ENCODE results near the gene PEX7. TPM values are rescaled to one million over a fixed set of nuclear protein-coding genes. Genes with fewer than 3 reads are reported as not detected.

The PEX7 gene
- polyA plus RNA-seq, 1 experiment, result 5.6 TPM

DNA sequence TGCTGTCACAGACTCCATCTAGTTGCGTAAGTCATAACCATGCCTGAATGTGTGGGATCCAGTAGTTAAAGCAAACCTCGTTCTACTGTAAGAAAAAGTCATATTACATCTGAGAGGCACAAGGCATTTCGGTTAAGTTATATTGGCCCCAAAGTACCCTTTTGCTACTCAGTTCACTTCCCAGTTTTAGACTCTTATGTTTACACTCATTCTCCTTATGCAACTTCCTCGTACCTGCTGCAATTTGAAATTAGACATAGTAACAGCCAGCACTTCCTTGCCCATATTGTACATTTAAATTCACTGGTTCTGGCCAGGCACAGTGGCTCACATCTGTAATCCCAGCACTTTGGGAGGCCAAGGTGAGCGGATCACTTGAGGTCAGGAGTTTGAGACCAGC lies 37.0 kb downstream of the PEX7 start:
- TF ChIP-seq, protein P1, sequence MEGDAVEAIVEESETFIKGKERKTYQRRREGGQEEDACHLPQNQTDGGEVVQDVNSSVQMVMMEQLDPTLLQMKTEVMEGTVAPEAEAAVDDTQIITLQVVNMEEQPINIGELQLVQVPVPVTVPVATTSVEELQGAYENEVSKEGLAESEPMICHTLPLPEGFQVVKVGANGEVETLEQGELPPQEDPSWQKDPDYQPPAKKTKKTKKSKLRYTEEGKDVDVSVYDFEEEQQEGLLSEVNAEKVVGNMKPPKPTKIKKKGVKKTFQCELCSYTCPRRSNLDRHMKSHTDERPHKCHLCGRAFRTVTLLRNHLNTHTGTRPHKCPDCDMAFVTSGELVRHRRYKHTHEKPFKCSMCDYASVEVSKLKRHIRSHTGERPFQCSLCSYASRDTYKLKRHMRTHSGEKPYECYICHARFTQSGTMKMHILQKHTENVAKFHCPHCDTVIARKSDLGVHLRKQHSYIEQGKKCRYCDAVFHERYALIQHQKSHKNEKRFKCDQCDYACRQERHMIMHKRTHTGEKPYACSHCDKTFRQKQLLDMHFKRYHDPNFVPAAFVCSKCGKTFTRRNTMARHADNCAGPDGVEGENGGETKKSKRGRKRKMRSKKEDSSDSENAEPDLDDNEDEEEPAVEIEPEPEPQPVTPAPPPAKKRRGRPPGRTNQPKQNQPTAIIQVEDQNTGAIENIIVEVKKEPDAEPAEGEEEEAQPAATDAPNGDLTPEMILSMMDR (IDR thresholded peaks at IDR 0.05; ENCODE audit: insufficient read depth, low read depth, low read length), result no peak
- Histone ChIP-seq H3K27me3 (ENCODE audit: control insufficient read depth, insufficient read depth, low read length) (no peaks in the 10 kb centered on the region), H3K36me3 (ENCODE audit: control insufficient read depth, insufficient read depth, low read length) (no peaks in the 10 kb centered on the region), H3K4me3 (ENCODE audit: low read depth, low read length) (no peak overlapping the region)
- CTCF ChIA-PET, result interaction anchor here (0.7 to 2.0 kb wide), 2 partner anchors 14 to 17 kb away, joined by 3 to 14 read pairs; no protein-coding TSS in a partner anchor
- DNase-seq (ENCODE audit: low read depth), result no peak
- POLR2A ChIA-PET, result no interaction called here

DNA sequence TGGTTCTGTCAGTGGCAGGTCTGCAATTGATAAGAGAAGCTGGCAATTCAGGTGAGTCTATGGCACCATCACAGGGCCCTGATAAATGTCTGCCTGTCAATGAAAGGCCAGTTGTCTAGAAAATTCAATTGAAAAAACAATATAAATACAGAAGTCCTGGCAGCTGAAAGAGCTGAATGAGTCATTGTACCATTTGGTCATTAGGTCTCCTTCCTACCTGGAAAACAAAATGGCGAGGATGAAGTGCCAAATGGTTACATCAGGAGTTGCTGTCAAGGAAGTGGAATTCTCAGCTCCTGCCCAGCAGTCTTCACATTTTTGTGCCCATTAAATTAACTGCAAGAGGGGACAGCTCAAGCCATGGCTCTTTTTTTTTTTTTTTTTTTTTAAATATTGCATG lies 37.7 kb downstream of the PEX7 start:
- no peaks in the 10 kb centered on the region for H3K27me3 ChIP-seq (ENCODE audit: control insufficient read depth, insufficient read depth, low read length)
- TF ChIP-seq, protein P1 (IDR thresholded peaks at IDR 0.05; ENCODE audit: insufficient read depth, low read depth, low read length), result no peak
- H3K36me3 ChIP-seq (ENCODE audit: control insufficient read depth, insufficient read depth, low read length), result no peaks in the 10 kb centered on the region
- DNase-seq (ENCODE audit: low read depth), result no peak
- CTCF ChIA-PET, result no interaction called here
- H3K4me3 ChIP-seq (ENCODE audit: low read depth, low read length), result no peak overlapping the region
- POLR2A ChIA-PET, result no interaction called here

GRCh38 chr6:136862662-136863061 lies 40.3 kb downstream of the PEX7 start:
- H3K36me3 ChIP-seq (ENCODE audit: control insufficient read depth, insufficient read depth, low read length), result no peaks in the 10 kb centered on the region
- H3K27me3 ChIP-seq (ENCODE audit: control insufficient read depth, insufficient read depth, low read length), result no peaks in the 10 kb centered on the region
- POLR2A ChIA-PET, result no interaction called here
- no peak overlapping the region for H3K4me3 ChIP-seq (ENCODE audit: low read depth, low read length)
- CTCF ChIA-PET, result interaction anchor here (1.4 to 1.9 kb wide), 2 partner anchors 8 to 17 kb away, joined by 3 to 6 read pairs; no protein-coding TSS in a partner anchor
- no peak for DNase-seq (ENCODE audit: low read depth)
- TF ChIP-seq, protein P1 (IDR thresholded peaks at IDR 0.05; ENCODE audit: insufficient read depth, low read depth, low read length), result no peak

DNA sequence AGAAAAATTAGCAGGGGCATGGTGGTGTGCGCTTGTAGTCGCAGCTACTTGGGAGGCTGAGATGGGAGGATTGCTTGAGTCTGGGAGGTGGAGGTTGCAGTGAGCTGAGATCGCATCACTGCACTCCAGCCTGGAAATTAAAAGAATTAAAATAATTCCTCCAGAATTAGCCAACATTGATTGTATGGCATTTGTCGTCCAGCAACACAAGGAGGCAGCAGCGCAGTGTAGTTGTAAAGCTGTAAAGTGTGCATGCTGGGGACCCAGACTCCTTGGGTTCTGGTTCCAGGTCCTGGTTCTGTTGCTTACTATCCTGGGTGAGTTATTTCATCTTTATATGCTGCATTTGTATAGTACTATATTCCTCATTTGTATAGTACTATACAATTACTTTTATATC lies 41.4 kb downstream of the PEX7 start:
- POLR2A ChIA-PET, result no interaction called here
- H3K27me3 ChIP-seq (ENCODE audit: control insufficient read depth, insufficient read depth, low read length), result no peaks in the 10 kb centered on the region
- no peak overlapping the region for H3K4me3 ChIP-seq (ENCODE audit: low read depth, low read length)
- no peaks in the 10 kb centered on the region for H3K36me3 ChIP-seq (ENCODE audit: control insufficient read depth, insufficient read depth, low read length)
- DNase-seq (ENCODE audit: low read depth), result no peak
- TF ChIP-seq, protein P1 (IDR thresholded peaks at IDR 0.05; ENCODE audit: insufficient read depth, low read depth, low read length), result no peak
- CTCF ChIA-PET, result interaction anchor here (1.4 kb wide), 1 partner anchor 9 kb away, joined by 3 read pairs; no protein-coding TSS in a partner anchor

DNA sequence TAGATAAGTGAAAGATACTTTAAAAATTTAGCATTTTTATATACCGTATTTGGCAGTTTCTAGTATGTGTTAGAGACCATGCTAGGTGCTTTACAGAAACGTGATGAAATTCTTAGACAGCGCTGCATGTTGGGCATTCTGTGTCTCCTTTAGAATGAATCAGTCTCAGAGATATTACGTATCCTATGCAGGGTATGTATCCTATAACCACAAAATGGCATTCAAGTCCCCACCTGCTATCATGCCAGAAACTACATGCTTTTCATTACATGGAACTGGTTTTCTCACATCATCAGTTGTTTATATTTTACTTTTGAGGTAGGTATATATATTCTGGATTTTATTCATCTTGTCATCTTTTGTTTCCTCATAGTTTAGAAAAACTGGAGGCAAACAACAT lies 42.3 kb downstream of the PEX7 start:
- ChIA-PET CTCF (interaction anchor here (0.6 kb wide), 1 partner anchor 40 kb away, joined by 5 read pairs; no protein-coding TSS in a partner anchor), POLR2A (no interaction called here)
- Histone ChIP-seq H3K36me3 (ENCODE audit: control insufficient read depth, insufficient read depth, low read length) (no peaks in the 10 kb centered on the region), H3K27me3 (ENCODE audit: control insufficient read depth, insufficient read depth, low read length) (no peaks in the 10 kb centered on the region), H3K4me3 (ENCODE audit: low read depth, low read length) (no peak overlapping the region)
- DNase-seq (ENCODE audit: low read depth), result no peak
- TF ChIP-seq, protein P1 (IDR thresholded peaks at IDR 0.05; ENCODE audit: insufficient read depth, low read depth, low read length), result no peak
